WTC11 (cell line): ENCODE measurements around the gene ZNF277. TPM values are rescaled to one million over a fixed set of nuclear protein-coding genes. Genes with fewer than 3 reads are reported as not detected.

Experiments
- ATAC-seq: fragments of 200-7000 bp; cut with Tn5 transposase; 2 replicates; pipeline ENCODE4 v1.10.0; 2021; ENCODE audit warnings: mild to moderate bottlenecking, moderate library complexity
- CTCF ChIA-PET: fragments of 300-600 bp; sonication (Branson Sonifier 250); formaldehyde crosslinking; loops from one replicate; lab custom pipeline; 2021; ENCODE audit warnings: antibody characterized with exemption; lab: Charles Lee
- POLR2A ChIA-PET: fragments of 350-600 bp; sonication (Branson Sonifier 250); formaldehyde crosslinking; loops from one replicate; lab custom pipeline; 2021; ENCODE audit warnings: antibody characterized with exemption; lab: Charles Lee
- DNase-seq: peaks from one replicate; pipeline ENCODE4 v3.0.0; 2021; ENCODE audit warnings: low spot score
- H3K27ac Mint-ChIP-seq: 2 replicates; pipeline ENCODE4 v1.8.0; 2021; ENCODE audit warnings: mixed read lengths
- H3K27me3 Mint-ChIP-seq: 2 replicates; pipeline ENCODE4 v1.8.0; 2021; ENCODE audit warnings: low read depth, mild to moderate bottlenecking, moderate library complexity, mixed read lengths
- H3K36me3 Mint-ChIP-seq: 2 replicates; pipeline ENCODE4 v1.8.0; 2021; ENCODE audit warnings: mixed read lengths
- H3K4me1 Mint-ChIP-seq: 2 replicates; pipeline ENCODE4 v1.8.0; 2022; ENCODE audit warnings: mixed read lengths
- H3K4me3 Mint-ChIP-seq: 2 replicates; pipeline ENCODE4 v1.8.0; 2021; ENCODE audit warnings: mild to moderate bottlenecking, moderate library complexity, mixed read lengths
- H3K9me3 Mint-ChIP-seq: 2 replicates; pipeline ENCODE4 v1.8.0; 2021; ENCODE audit warnings: mixed read lengths
- ATF1 ChIP-seq: sonication (generic); formaldehyde crosslinking; IDR thresholded peaks from 2 replicates; pipeline ENCODE4 v1.8.1; 2023; ENCODE audit warnings: mild to moderate bottlenecking, moderate library complexity, missing genetic modification reagents
- ATF2 ChIP-seq: sonication (generic); formaldehyde crosslinking; IDR thresholded peaks from 2 replicates; pipeline ENCODE4 v1.8.1; 2022; ENCODE audit warnings: low read depth, missing genetic modification reagents, borderline replicate concordance
- CREB1 ChIP-seq: sonication (generic); formaldehyde crosslinking; IDR thresholded peaks from 2 replicates; pipeline ENCODE4 v1.8.0; 2023; ENCODE audit warnings: mild to moderate bottlenecking, missing genetic modification reagents
- ELF4 ChIP-seq: sonication (generic); formaldehyde crosslinking; IDR thresholded peaks from 2 replicates; pipeline ENCODE4 v1.8.1; 2022; ENCODE audit warnings: low read depth, mild to moderate bottlenecking, moderate library complexity, missing genetic modification reagents
- ERG ChIP-seq: fragments of 250-450 bp; sonication (Bioruptor Pico); IDR thresholded peaks from 2 replicates; pipeline ENCODE4 v1.8.0; 2021; ENCODE audit warnings: mild to moderate bottlenecking
- FOXK1 ChIP-seq: sonication (generic); formaldehyde crosslinking; IDR thresholded peaks from 2 replicates; pipeline ENCODE4 v1.8.0; 2022; ENCODE audit warnings: mild to moderate bottlenecking, moderate library complexity, missing genetic modification reagents
- GRHL2 ChIP-seq: fragments of 250-450 bp; sonication (Bioruptor Pico); IDR thresholded peaks from 2 replicates; pipeline ENCODE4 v1.8.0; 2022; ENCODE audit warnings: mild to moderate bottlenecking, moderate library complexity; ENCODE audit not compliant: insufficient replicate concordance, severe bottlenecking
- GTF2I ChIP-seq: fragments of 250-450 bp; sonication (Bioruptor Pico); conservative IDR thresholded peaks from 2 replicates; pipeline ENCODE4 v1.4.0; 2021; ENCODE audit warnings: mild to moderate bottlenecking
- JAZF1 ChIP-seq: fragments of 250-450 bp; sonication (Bioruptor Pico); IDR thresholded peaks from 2 replicates; pipeline ENCODE4 v1.9.0; 2021; ENCODE audit warnings: moderate library complexity, mild to moderate bottlenecking, inconsistent platforms
- KAT7 ChIP-seq: sonication (generic); formaldehyde crosslinking; IDR thresholded peaks from 2 replicates; pipeline ENCODE4 v1.8.1; 2023; ENCODE audit warnings: missing genetic modification reagents, mild to moderate bottlenecking, borderline replicate concordance
- NR1H2 ChIP-seq: sonication (generic); formaldehyde crosslinking; IDR thresholded peaks from 2 replicates; pipeline ENCODE4 v1.9.0; 2021; ENCODE audit warnings: mild to moderate bottlenecking, moderate library complexity, missing genetic modification reagents
- PRDM15 ChIP-seq: sonication (generic); formaldehyde crosslinking; IDR thresholded peaks from 2 replicates; pipeline ENCODE4 v1.8.0; 2022; ENCODE audit warnings: missing genetic modification reagents
- SOX15 ChIP-seq: fragments of 250-450 bp; sonication (Bioruptor Pico); IDR thresholded peaks from 2 replicates; pipeline ENCODE4 v1.9.0; 2021; ENCODE audit warnings: mild to moderate bottlenecking
- SP1 ChIP-seq: sonication (generic); formaldehyde crosslinking; conservative IDR thresholded peaks from 2 replicates; pipeline ENCODE4 v1.8.1; 2022; ENCODE audit warnings: missing genetic modification reagents
- USF2 ChIP-seq: sonication (generic); formaldehyde crosslinking; IDR thresholded peaks from 2 replicates; pipeline ENCODE4 v1.8.1; 2023; ENCODE audit warnings: mild to moderate bottlenecking, missing genetic modification reagents, moderate library complexity
- ZBTB21 ChIP-seq: sonication (generic); formaldehyde crosslinking; IDR thresholded peaks from 2 replicates; pipeline ENCODE4 v1.8.1; 2023; ENCODE audit warnings: mild to moderate bottlenecking, missing genetic modification reagents, borderline replicate concordance
- ZNF219 ChIP-seq: sonication (generic); formaldehyde crosslinking; IDR thresholded peaks from 2 replicates; pipeline ENCODE4 v1.8.0; 2023; ENCODE audit warnings: missing genetic modification reagents, mild to moderate bottlenecking, borderline replicate concordance
- ZNF317 ChIP-seq: sonication (generic); formaldehyde crosslinking; IDR thresholded peaks from 2 replicates; pipeline ENCODE4 v1.8.1; 2023; ENCODE audit warnings: low read depth, mild to moderate bottlenecking, moderate library complexity, missing genetic modification reagents, borderline replicate concordance
- ZNF425 ChIP-seq: fragments of 250-450 bp; sonication (Bioruptor Pico); conservative IDR thresholded peaks from 2 replicates; pipeline ENCODE4 v1.9.0; 2021; ENCODE audit warnings: mild to moderate bottlenecking
- total RNA-seq: library from RNA; stranded (reverse); gene quantifications from 3 replicates; pipeline ENCODE4 v1.2.3, GENCODE V29; 2021

The ZNF277 gene
- total RNA-seq, 1 experiment from 2014 or later: 22.5 TPM

- TF ChIP-seq ZNF425 (CRISPR knock-in tag): no peak
- TF ChIP-seq ATF1 (CRISPR knock-in tag): no peak
- no peak for TF ChIP-seq GTF2I (CRISPR knock-in tag)
- TF ChIP-seq CREB1: no peak
- no peak for TF ChIP-seq KAT7 (CRISPR knock-in tag)
- no peak for TF ChIP-seq ATF2 (CRISPR knock-in tag)
- no peak for TF ChIP-seq GRHL2 (CRISPR knock-in tag)
- no peak for TF ChIP-seq JAZF1 (CRISPR knock-in tag)
- no peak for TF ChIP-seq FOXK1 (CRISPR knock-in tag)
- no peak for TF ChIP-seq ZBTB21
Observed at GRCh38 chr7:112338786-112339185, 132.3 kb downstream of the ZNF277 start (continued).

GRCh38 chr7:112341464-112341863, 135.0 kb downstream of the ZNF277 start:
- Mint-ChIP-seq H3K36me3 (peaks cover 44% of the 10 kb centered on the region), H3K4me3 (no peak overlapping the region), H3K4me1 (peaks cover 16% of the 10 kb centered on the region), H3K9me3 (peaks cover 6% of the 10 kb centered on the region; the same call in 1 of the 2 replicates), H3K27ac (no peak overlapping the region), H3K27me3 (no peaks in the 10 kb centered on the region)
- TF ChIP-seq NR1H2 (CRISPR knock-in tag) (no peak), ERG (CRISPR knock-in tag) (no peak), ZNF219 (CRISPR knock-in tag) (no peak), USF2 (CRISPR knock-in tag) (no peak), SOX15 (CRISPR knock-in tag) (no peak), GRHL2 (CRISPR knock-in tag) (no peak), SP1 (no peak), ZNF317 (CRISPR knock-in tag) (no peak), ELF4 (CRISPR knock-in tag) (no peak), PRDM15 (CRISPR knock-in tag) (no peak)
- CTCF ChIA-PET: no interaction called here
- ATAC-seq: no peak
- POLR2A ChIA-PET: no interaction called here
- DNase-seq: no peak
